ENCODE measurements around the gene ELAVL1.
A peak's percentile ranks its signal among the peaks of the same experiment; 100 is the strongest.
"Not testable (repeated sequence)": the region's sequence is repeated elsewhere in the genome, so short reads cannot be mapped to it uniquely, and the experiment has no call there.

Gene ELAVL1

DNA sequence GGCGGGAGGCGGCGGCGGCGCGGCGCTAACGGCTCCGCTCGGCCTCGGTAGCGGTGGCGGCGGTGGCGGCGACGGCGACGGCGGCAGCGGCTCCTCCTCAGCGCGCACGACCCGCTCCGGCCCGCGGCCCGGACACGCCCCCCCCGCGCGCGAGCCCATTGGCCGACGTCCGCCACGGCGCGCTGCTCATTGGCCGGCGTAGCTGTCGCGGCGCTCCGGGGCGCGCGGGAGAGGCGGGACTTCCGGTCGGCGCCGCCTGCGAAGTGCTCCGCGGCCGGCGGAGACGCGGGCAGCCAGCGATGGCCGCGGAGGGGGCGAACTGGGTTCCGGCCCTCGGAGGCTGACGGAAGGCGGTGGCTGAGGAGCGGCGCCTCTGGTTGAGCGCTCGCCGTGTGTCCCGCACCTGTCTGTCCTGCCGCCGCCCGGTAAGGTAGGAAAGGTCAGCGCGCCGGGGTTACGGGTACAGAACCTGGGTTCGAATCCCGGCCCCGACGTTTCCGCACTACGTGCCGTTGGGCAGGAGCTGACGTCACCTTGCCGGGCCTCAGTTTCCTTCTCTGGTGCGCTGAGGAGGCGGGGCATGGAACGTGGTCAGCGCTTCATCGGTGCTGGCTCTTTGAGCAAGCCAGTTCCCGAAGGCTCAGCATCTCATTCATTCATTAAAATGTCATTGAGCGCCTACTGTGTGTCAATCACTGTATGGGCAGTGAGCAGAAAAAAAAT lies at the start of gene ELAVL1:
TSS of gene ELAVL1 (minus strand) at position 108 of the 723 bp plus-strand sequence. CDS start 13,826 bp downstream, outside the sequence.
- peak; percentile 19 to 93 (median 73) for DNase-seq

DNA sequence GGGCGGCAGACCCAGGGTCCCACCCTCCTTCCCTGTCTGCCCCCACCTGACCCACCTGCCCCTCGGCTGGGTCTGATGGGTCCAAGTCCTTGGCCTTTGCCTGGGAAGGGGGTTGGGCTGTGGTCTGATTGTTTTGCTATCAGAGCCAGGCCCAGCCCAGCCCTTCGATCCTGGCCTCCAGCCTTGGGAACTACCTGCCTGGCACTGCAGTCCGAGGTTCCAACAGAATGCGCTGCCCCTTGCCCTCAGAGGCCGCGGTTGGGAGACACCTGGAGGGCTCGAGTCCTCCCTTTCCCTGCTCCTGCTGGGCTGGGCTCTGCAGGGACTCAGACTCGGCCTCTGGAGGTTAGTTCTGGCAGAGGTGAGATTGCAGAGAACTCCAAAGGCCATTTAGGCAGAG lies 48.7 kb upstream of the ELAVL1 start:
- no peak for DNase-seq

DNA sequence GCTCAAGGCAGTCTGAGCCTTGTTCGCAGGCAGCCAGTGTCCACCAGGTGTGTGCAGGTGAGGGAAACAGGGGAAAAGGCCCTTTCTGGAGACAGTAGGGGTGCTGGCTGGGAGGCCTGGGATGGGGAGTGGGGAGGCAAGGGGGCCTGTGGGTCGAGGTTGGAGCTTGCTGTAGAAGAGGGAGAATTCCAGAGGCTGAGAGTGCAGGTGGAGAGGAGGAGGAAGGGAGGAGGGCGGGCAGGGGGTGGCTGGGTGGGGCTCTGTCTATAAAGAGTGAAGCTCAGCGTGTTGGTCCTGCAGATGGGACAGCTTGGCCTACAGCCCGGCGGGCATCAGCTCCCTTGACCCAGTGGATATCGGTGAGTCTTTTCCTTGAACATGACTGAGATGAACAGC lies 47.0 kb upstream of the ELAVL1 start, which contains the start of gene CCL25:
TSS of gene CCL25 (plus strand) at position 297 of the 396 bp plus-strand sequence. CDS start 290 bp downstream, outside the sequence.
- DNase-seq = no peak

DNA sequence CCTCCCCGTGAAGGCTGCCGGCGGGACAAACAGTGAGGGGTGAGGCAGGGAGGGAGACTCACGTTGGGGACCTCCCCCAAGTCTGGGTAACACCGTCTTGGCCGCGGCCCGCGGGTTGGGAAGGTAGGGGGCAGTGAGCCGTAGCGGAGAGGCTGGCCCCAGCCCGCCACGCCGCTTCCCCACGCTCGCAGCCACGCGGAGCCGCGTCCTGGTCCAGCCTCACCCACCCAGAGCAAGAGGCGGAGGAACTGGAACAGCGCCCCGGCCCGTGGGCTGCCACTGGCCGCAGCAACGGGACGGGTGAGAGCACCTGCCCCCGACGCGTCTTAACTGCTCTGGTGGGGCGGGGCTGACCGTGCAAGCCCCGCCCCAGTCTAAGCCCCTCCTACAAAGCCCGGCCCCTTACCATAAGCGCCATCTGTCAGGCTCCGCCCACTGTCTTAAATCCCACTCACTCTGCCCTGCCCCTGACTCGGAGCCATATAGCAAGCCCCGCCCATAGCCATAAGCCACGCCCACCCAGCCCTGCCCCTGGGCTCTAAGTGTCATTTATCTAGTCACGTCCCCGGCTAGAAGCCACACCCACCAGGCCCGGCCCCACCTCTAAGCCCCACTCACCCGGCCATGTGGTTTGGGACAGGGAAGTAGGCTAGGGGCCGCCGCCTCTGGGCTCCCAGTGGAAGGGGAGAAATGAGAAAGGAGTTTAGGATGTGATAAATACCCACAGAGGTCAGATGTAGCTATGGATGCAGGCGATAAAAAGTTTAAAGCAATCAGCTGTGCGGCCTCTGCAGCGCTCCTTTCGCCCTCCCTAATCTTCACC lies 45.0 kb upstream of the ELAVL1 start:
- peak in 44 of 51 donors; percentile 7 to 79 (median 54) for DNase-seq

DNA sequence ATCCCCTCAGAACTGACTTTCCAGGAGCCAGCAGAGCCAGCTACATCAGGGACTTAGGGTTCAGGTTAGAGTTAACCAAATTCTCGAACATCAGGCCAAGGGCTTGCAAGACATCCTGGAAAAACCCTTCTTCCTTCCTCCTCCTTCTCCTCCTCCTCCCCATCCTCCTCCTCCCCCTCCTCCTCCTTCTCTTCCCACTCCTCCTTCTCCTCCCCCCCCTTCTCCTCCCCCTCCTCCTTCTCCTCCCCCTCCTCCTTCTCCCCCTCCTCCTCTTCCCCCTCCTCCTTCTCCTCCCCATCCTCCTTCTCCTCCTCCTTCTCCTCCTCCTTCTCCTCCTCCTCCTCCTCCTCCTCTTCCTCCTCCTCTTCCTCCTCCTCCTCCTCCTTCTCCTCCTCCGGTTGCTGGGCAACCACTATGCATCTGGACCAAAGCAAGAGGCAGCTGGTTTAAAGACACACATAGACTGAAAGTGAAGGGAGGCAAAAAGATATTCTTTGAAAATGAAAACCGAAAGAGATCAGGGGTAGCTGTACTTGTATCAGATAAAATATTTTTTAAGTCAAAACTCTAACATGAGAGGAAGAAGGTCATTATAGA lies 41.2 kb upstream of the ELAVL1 start:
- no peak for DNase-seq

DNA sequence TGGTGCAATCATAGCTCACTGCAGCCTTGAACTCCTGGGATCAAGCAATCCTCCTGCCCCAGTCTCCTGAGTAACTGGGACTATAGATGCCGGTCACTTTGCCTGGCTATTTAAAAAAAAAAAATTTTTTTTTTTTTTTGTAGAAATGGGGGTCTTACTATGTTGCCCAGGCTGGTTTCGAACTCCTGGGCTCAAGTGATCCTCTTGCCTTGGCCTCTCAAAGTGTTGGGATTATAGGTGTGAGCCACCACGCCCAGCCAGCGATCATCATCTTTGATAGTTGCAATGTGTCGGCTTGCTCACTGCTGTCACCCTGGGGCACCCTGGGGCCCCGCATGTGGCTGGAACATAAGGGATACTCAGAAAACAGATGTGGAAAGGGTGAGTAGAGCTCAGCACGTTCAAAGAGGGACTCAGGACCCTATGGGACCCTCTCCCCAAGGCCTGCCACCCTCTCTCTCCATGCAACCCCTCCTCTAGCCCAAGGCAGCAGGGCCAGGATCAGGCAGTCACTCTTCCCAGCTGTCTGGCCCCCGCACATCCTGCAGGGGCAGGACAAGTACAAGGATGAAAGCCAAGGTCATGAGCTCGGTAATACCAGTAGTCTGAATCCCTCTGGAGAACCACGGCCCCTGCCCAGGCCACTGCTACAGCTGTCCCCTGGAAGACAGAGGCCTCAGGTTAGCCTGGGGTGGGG lies 40.6 kb upstream of the ELAVL1 start:
- no peak for DNase-seq

DNA sequence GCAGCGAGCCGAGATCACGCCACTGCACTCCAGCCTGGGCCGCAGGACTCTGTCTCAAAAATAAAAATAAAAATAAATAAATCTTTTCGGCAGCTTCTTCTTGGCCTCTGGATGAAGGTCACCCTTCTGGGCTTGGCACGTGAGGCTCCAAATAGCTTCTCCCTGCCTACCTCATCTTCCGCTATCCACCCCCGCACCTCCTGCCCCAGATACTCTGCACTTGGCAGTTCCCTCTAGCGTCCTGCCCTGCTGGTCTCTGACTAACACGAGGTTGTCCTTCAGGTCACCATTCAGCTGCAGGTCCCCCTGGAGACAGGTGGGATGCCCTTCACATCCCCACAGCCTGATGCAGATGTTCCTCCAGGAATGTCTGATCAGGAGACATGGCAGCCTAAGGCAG lies 38.6 kb upstream of the ELAVL1 start:
- DNase-seq = no peak

DNA sequence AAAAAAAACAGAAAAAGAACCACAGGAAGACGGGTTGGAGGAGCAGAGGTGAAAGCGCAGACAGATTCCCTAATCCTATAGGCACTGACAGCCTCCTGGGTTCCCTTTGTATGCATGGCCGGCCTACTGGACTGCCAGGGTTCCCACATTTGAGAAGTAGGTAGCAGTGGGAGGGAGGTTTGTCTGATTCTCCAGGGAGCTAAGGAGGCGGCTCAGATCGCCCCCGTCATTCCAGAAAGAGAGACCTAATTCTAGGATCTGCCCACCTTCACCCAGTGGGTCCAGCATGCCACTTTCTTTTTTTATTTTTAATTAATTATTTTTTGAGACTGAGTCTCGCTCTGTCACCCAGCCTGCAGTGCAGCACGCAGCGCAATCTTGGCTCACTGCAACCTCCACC lies 37.5 kb upstream of the ELAVL1 start:
- no peak for DNase-seq

DNA sequence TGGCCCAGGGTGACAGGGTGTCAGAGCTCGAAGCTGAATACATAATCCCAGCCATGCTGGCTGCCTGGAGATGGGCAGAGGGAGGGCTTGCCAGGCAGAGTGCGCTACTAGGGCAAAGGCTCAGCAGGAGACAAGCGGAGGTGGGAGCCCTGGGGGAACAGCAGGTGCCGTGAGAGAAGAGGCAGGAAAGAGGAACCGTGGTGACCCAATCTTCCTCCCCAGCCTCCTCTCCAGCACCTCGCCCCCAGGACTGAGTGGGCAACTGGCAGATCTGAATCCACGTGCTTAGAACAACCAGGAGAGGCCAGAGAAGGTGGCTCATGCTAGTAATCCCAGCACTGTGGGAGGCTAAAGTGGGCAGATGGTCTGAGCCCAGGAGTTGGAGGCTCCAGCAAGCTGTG lies 36.1 kb upstream of the ELAVL1 start:
- peak in 1 of 51 donors; percentile 24 for DNase-seq

DNA sequence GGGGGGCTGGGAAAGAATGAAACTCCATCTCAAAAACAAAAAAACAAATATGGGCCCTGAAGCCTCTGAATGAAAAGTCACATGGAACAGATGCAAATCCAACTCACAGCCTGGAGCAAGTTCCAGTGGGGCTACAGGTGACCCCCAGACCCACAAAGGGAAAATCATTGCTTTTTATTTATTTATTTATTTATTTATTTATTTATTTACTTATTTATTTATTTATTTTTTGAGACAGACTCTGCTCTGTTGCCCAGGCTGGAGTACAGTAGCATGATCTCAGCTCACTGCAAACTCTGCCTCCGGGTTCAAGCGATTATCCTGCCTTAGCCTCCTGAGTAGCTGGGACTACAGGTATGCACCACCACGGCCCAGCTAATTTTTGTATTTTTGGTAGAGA lies 33.8 kb upstream of the ELAVL1 start:
- DNase-seq = no peak

DNA sequence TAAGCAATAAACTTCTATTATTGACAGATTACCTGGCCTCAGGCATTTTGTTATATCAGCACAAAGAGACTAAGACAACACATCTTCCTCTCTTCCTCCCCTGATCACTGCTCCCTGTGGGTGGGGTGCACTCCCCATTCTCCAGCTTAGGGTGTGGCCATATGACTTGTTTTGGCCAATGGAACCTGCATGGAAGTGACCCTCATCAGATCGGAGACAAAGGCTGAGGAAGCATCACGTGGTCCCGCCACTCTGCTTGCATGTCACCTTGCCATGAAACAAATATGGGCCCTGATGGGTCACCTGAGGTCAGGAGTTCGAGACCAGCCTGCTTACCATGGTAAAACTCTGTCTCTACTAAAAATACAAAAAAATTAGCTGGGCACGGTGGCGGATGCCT lies 33.4 kb upstream of the ELAVL1 start:
- no peak for DNase-seq

DNA sequence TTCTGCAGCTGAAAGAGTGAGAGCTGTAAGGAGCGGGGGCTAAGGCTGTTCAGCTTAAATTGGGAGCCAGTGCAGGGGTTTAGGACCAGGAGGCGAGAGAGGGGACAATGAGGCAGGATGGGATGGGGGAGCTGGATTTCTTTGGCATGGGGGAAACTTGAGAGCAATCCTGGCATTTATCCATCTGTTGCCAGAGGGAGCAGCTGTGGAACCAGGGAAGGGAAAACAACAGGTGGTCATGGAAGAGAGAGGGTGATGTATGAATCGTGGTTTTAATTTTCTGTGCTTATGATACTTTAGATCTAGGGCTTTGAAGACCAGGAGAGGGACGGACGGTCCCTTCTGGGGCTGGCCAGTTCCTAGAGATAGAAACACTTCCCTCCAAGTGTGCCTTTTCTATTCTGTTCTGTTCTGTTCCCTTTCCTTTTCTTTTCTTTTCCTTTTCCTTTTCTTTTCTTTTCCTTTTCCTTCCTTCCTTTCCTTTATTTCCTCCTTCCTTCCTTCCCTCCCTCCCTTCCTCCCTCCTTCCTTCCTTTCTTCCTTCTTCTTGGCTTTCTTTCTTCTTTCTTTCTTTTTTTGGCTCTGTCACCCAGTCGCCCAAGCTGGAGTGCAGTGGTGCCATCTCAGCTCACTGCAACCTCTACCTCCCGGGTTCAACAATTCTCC lies 31.1 kb upstream of the ELAVL1 start:
- no peak for DNase-seq

DNA sequence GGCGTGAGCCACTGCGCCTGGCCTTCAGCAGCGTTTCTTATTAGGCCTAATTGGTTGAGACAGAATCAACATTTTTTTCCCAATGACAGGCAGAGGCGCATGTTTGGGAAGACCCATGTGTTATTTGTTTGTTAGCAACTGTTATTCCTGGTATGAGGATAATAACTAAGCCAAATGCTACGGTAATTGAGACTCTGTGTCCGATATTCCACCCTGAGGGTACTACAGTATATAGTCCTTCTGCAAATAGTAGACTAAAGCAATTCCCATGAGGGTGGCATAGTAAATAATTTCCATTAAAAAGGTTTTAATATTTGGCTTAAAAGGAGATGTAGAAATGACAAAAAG lies 28.7 kb upstream of the ELAVL1 start:
- DNase-seq = no peak

DNA sequence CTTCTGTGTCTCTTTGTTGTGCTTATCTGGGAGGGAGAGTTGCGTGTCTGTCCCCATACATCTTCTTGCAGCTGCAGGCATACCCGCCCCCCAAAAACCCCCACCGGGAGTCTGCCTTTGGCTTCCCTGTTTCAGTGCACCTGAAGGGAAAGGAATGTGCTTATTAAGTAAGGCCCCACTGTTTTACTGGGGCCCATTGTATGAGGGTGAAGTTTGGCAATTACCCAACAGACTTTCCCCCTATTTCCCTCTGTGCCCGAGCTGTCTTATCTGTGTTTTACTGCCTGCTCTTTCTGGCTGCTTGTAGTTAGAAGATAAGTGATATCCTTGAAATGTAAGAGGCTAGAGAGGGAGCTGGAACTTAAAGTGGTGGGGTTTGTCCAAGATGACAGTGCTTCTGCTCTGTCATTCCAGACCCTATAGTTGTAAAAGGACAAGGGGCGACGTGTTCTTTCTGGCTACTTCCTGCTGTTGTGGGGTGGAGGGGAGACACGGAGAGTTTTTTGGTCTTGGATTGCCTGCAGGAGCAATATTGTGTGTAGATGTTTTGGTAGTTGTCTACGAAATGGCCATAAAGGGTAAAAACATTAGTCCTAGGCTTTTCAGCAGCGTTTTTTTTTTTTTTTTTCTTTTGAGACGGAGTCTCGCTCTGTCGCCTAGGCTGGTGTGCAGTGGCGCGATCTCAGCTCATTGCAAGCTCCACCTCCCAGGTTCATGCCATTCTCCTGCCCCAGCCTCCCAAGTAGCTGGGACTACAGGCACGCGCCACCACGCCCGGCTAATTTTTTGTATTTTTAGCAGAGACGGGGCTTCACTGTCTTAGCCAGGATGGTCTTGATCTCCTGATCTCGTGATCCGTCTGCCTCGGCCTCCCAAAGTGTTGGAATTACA lies 28.1 kb upstream of the ELAVL1 start:
- not testable (repeated sequence) for DNase-seq

DNA sequence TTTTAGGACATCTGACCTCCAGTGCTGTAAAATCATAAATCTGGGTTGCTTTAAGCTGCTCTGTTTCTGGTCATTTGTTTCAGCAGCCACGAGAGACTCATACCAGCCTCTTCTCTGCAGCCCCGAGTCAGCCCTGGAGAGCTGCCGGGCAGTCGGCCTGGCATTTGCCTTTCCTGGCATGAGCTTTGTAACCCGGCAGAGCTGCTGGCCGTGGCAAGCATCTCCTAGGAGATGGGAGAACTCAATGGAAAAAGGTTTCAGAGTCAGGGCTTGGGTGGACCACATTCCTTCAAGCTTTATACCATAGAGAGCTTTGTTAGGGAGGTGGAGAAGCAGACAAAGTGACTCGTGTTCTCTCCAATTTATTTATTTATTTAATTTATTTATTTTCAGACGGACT lies 25.5 kb upstream of the ELAVL1 start:
- DNase-seq = peak in 4 of 51 donors; percentile 2 to 15 (median 4)

DNA sequence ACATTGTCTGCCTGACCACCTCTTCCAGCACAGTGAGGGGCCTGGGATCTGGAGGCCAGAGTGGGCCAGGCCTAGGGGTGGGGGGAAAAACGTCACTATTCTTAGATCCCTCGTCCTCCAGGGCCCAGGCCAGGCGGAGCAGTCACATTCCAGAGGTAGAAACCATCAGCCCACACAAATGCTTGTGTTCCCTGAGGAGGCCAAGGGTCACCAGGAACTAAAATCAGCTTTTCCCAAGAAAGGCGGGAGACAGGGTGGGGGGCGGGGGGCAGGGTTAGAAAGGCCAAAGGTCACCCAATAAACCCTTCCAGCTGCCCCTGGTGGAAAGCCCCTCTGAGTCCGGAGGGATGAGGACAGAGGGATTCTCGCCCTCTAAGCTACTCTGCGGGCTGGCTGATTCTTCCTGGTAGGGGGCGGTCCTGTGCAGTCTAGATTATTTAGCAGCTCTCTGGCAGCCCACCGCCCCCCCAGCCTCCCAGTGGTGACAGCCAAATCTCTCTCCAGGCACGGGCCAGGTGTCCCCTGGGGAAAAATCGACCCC lies 23.6 kb upstream of the ELAVL1 start:
- no peak for DNase-seq

DNA sequence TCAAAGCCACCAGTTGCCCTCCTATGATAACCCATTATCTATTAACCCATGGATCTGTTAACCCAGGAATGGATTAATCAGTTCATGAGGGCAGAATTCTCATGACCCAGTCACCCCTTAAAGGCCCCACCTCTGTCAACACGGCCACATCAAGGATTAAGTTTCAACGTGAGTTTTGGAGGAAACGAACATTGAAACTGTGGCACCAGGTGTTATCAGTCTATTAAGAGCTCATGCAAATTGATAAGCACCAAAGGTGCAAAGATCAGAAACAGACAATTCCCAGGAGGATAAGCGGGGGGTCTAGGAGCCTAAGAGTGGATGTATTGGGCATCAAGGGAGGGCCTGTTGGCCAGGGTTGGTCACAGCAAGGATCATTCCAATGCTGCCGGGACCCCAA lies 19.9 kb upstream of the ELAVL1 start:
- no peak for DNase-seq

DNA sequence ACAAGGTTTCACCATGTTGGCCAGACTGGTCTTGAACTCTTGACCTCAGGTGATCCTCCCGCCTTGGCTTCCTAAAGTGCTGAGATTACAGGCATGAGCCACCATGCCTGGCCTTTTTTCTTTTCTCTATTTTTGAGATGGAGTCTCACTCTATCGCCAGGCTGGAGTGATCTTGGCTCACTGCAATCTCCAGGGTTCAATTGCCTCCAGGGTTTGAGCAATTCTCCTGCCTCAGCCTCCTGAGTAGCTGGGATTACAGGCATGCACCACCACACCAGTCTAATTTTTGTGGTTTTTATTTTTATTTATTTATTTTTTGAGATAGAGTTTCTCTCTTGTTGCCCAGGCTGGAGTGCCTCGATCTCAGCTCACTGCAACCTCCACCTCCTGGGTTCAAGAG lies 18.8 kb upstream of the ELAVL1 start:
- not testable (repeated sequence) for DNase-seq

DNA sequence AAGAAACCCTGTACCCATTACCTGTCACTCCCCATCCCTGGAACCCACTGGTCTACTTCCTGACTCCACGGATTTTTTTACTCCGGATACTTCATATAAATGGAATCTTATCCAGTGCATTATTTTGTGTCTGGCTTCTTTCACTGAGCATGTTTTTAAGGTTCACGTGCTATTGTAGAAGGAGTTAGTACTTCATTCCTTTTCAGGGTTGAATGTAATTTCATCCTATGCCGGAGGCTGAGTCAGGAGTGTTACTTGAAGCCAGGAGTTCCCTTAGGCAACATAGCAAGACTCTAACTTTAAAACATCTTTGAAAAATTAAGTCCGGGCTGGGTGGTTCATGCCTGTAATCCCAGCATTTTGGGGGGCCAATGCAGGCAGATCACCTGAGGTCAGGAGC lies 17.9 kb upstream of the ELAVL1 start:
- DNase-seq = no peak

DNA sequence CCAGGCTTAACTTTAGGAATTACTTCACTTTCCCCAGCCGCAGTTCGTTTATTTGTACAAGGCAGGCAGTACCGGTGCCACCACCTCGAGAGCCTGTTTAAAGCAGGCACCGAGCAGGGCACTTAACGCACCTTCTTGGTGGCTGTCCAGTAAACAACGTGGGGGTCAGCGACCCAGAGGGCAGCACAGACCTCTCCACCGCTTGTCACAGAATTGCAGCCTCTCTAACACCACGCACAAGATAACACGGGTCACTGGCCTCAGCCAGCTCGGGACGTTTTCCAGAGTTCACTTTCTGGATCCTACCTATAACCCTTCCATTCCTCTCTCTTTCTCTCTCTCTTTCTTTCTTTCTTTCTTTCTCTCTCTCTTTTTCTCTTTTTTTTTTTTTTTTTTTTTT lies 16.8 kb upstream of the ELAVL1 start:
- no peak for DNase-seq
